ENCODE measurements around the gene WDR81. TPM values are rescaled to one million over a fixed set of nuclear protein-coding genes. Genes with fewer than 3 reads are reported as not detected.
A peak's percentile ranks its signal among the peaks of the same experiment; 100 is the strongest.

Gene WDR81
- total and polyA plus RNA-seq, 10 of the 15 experiments (the other 5 are each of a cell fraction or from before 2014, with no cell fraction given): 0.13 to 22.4 (median 7.3) TPM; not detected in 1

- TF ChIP-seq ZBTB33 (IDR thresholded peaks at IDR 0.05) (no peak), ZBTB40 (IDR thresholded peaks at IDR 0.05; ENCODE audit: borderline replicate concordance) (no peak; the same call in 1 of the 2 replicates), NRF1 (conservative IDR thresholded peaks at IDR 0.05; ENCODE audit: low read depth, low read length) (no peak; the same call in 1 of the 2 replicates), FOXM1 (IDR thresholded peaks at IDR 0.05; ENCODE audit: low read depth, low read length) (no peak; the same call in 1 of the 2 replicates), PAX5 (IDR thresholded peaks at IDR 0.05; ENCODE audit: borderline replicate concordance, low read depth, low read length) (peak; percentile 35; the same call in 1 of the 2 replicates), SMAD1 (IDR thresholded peaks at IDR 0.05; ENCODE audit: low read depth, partially characterized antibody) (peak; percentile 74), ZBED1 (IDR thresholded peaks at IDR 0.05; ENCODE audit: borderline replicate concordance) (no peak), EZH2 (IDR thresholded peaks at IDR 0.05; ENCODE audit: borderline replicate concordance, control insufficient read depth, low read depth, low read length) (no peak), ATF3 (IDR thresholded peaks at IDR 0.05; ENCODE audit: borderline replicate concordance, extremely low read depth, low read depth, low read length) (no peak), KDM1A (IDR thresholded peaks at IDR 0.05; ENCODE audit: borderline replicate concordance) (no peak), ZNF592 (IDR thresholded peaks at IDR 0.05) (no peak), NR2C2 (IDR thresholded peaks at IDR 0.05; ENCODE audit: borderline replicate concordance, control insufficient read depth, insufficient read length, low read depth) (no peak), KAT2A (conservative IDR thresholded peaks at IDR 0.05; ENCODE audit: control insufficient read depth, low read depth, low read length) (no peak), BCLAF1 (IDR thresholded peaks at IDR 0.05) (no peak)
Measured at GRCh38 chr17:1716076-1716911, 8.2 kb upstream of the WDR81 start (continued).

Measured in GM12878 (cell line).